Nephron progenitor cell (in vitro differentiated cells): ENCODE results near the gene XRCC4.

Experiments used
- DNase-seq: peaks from one replicate; pipeline ENCODE4 v3.0.0; 2021
- H3K27ac Mint-ChIP-seq: 2 replicates; pipeline ENCODE4 v1.8.0; 2021; ENCODE audit warnings: mild to moderate bottlenecking, moderate library complexity, mixed read lengths
- H3K27me3 Mint-ChIP-seq: 2 replicates; pipeline ENCODE4 v1.8.0; 2021; ENCODE audit warnings: mild to moderate bottlenecking, low read depth, mixed read lengths; ENCODE audit not compliant: poor library complexity
- H3K36me3 Mint-ChIP-seq: 2 replicates; pipeline ENCODE4 v1.8.0; 2021; ENCODE audit warnings: low read depth, mixed read lengths
- H3K4me1 Mint-ChIP-seq: 2 replicates; pipeline ENCODE4 v1.8.0; 2021; ENCODE audit warnings: mixed read lengths
- H3K4me3 Mint-ChIP-seq: 2 replicates; pipeline ENCODE4 v1.8.0; 2021; ENCODE audit warnings: mild to moderate bottlenecking, moderate library complexity, mixed read lengths
- H3K9me3 Mint-ChIP-seq: 2 replicates; pipeline ENCODE4 v1.8.0; 2021; ENCODE audit warnings: mild to moderate bottlenecking, moderate library complexity, mixed read lengths
- CTCF ChIP-seq: fragments of 200-600 bp; sonication (generic); IDR thresholded peaks from 2 replicates; pipeline ENCODE4 v1.5.0; 2021; ENCODE audit warnings: antibody characterized with exemption

XRCC4 gene

GRCh38 chr5:83368835-83369234, 291.5 kb downstream of the XRCC4 start:
- no peaks in the 10 kb centered on the region for H3K27me3 Mint-ChIP-seq
- H3K36me3 Mint-ChIP-seq = no peaks in the 10 kb centered on the region
- no peak for TF ChIP-seq CTCF
- DNase-seq = no peak
- no peak overlapping the region for H3K27ac Mint-ChIP-seq
- no peak overlapping the region for H3K4me3 Mint-ChIP-seq
- peaks cover 9% of the 10 kb centered on the region for H3K9me3 Mint-ChIP-seq
- peaks cover 10% of the 10 kb centered on the region for H3K4me1 Mint-ChIP-seq

DNA sequence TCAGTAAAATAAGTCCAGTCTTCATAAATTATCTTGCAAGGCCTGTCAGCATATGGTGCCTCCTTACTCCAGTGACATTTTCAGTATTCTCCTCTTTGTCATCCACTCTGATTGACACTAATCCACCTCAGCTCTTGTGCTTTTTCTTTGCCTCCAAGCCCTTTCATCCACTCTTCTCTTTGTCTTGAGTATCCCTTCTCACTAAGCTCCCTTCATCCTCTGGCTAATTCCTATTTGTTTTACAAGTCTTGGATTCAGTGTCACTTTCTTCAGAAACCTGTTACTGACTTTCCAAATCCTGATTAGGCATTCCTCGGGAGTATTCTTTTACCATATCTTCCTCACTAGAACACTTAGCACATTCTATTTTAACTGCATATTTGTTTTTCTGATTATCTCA, 293.6 kb downstream of the XRCC4 start:
- H3K36me3 Mint-ChIP-seq = no peaks in the 10 kb centered on the region
- H3K4me1 Mint-ChIP-seq = peaks cover 10% of the 10 kb centered on the region

GRCh38 chr5:83371726-83372125, 294.4 kb downstream of the XRCC4 start:
- H3K4me1 Mint-ChIP-seq = peaks cover 10% of the 10 kb centered on the region
- TF ChIP-seq CTCF = no peak

More for the DNA sequence above, 293.6 kb downstream of the XRCC4 start:
- H3K27me3 Mint-ChIP-seq = no peaks in the 10 kb centered on the region
- no peak overlapping the region for H3K4me3 Mint-ChIP-seq
- H3K27ac Mint-ChIP-seq = no peak overlapping the region
- H3K9me3 Mint-ChIP-seq = peaks cover 6% of the 10 kb centered on the region
- TF ChIP-seq CTCF = no peak
- DNase-seq = no peak

GRCh38 chr5:83374547-83374946, 297.2 kb downstream of the XRCC4 start:
- no peak for TF ChIP-seq CTCF
- no peaks in the 10 kb centered on the region for H3K36me3 Mint-ChIP-seq
- peak overlapping the region; percentile 20 for H3K27ac Mint-ChIP-seq
- H3K27me3 Mint-ChIP-seq = peaks cover 3% of the 10 kb centered on the region
- H3K9me3 Mint-ChIP-seq = no peaks in the 10 kb centered on the region
- H3K4me1 Mint-ChIP-seq = peaks cover 10% of the 10 kb centered on the region
- no peak overlapping the region for H3K4me3 Mint-ChIP-seq
- DNase-seq = no peak

More at GRCh38 chr5:83371726-83372125, 294.4 kb downstream of the XRCC4 start:
- no peak for DNase-seq
- H3K27ac Mint-ChIP-seq = no peak overlapping the region
- H3K4me3 Mint-ChIP-seq = no peak overlapping the region
- H3K36me3 Mint-ChIP-seq = no peaks in the 10 kb centered on the region
- peaks cover 2% of the 10 kb centered on the region for H3K9me3 Mint-ChIP-seq
- no peaks in the 10 kb centered on the region for H3K27me3 Mint-ChIP-seq

DNA sequence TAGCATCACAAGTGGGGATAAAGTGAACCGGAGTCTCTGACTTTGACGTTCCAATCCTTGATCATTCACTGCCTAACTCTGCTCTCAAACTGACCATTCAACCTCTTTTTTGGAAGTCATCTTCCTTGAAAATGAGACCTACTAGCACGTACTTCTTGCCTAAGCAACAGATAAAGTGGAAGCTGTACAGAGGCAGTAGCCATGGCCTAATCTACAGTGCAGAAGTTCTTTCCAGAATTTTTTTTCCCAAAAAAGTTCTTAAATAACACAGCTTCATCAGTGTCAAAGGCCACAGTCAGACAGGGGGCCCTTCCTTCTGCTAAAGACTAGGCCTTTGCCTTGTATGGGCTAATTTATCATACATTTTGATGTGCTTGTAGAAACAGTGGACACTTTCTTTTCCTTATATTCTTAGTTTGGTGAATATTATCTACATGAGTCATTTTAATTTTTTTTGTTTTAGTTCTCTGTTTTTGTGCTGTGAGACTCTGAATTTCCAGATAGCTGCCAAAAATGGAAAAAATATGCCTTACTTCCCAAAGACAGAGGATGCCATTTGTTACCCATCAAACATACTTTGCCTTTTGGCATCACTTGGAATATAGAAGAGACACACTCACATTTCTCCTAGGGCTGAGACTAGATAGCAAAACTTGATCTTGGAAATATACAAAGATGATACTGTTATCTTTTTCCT, 297.9 kb downstream of the XRCC4 start:
- TF ChIP-seq CTCF = no peak
- peaks cover 10% of the 10 kb centered on the region for H3K4me1 Mint-ChIP-seq
- peak overlapping the region; percentile 20 for H3K27ac Mint-ChIP-seq
- no peaks in the 10 kb centered on the region for H3K36me3 Mint-ChIP-seq
- H3K27me3 Mint-ChIP-seq = peaks cover 3% of the 10 kb centered on the region
- no peaks in the 10 kb centered on the region for H3K9me3 Mint-ChIP-seq
- no peak for DNase-seq
- H3K4me3 Mint-ChIP-seq = no peak overlapping the region

DNA sequence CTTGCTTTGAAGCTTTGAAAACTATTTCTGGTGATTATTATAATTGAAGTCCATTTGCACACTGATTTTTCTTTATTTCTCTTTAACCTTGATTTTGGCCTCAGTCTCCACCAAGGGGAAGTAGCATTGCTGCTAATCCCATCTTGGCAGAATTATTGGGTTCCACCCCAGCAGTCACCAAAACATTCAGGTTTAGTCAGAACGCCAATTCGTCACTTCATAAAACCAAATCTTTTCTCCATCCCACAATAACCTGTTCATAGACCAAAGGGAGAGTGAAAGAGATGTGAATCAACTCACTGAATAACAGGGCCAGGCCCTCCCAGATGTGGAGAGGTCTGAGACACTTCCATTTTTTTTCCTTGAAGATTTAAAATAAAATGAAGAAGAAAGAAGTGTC, 299.1 kb downstream of the XRCC4 start:
- Mint-ChIP-seq H3K27ac (no peak overlapping the region), H3K9me3 (no peaks in the 10 kb centered on the region), H3K27me3 (peaks cover 3% of the 10 kb centered on the region), H3K36me3 (no peaks in the 10 kb centered on the region), H3K4me3 (no peak overlapping the region), H3K4me1 (peaks cover 8% of the 10 kb centered on the region)
- TF ChIP-seq CTCF = no peak
- DNase-seq = no peak
